Measurements from ENCODE around the gene ZNF398. TPM values are rescaled to one million over a fixed set of nuclear protein-coding genes. Genes with fewer than 3 reads are reported as not detected.
A peak's percentile ranks its signal among the peaks of the same experiment; 100 is the strongest.

The ZNF398 gene
- total and polyA plus RNA-seq, 9 of the 15 experiments (the other 6 are each of a cell fraction or from before 2014, with no cell fraction given) = 4.0 to 18.6 (median 10.4) TPM

DNA sequence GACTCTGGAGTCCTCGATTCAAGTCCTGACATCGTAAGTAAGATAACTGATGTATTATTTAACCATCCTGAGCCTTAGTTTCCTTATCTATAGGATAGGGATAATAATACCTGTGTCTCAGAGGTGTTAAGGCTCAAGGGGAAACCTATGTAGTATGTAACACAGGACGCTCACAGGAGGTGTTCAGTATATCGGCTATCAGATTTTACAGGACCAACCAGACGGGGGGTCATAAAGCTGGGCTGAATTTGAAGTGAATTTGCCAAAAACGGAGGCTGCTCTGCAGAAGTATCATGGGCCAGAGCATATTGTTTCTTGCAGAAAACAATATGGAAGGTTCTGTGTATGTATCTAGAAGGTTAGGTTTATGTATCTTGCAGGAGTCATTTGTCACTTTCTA lies 37.0 kb downstream of the ZNF398 start (continued):
- TF ChIP-seq ZNF445 (CRISPR knock-in tag; IDR thresholded peaks at IDR 0.05; ENCODE audit: low read depth) (no peak), ILF3 (IDR thresholded peaks at IDR 0.05; ENCODE audit: borderline replicate concordance) (peak; percentile 35; the same call in 1 of the 2 replicates), CREM (IDR thresholded peaks at IDR 0.05; ENCODE audit: low read depth) (no peak), JUN (IDR thresholded peaks at IDR 0.05; ENCODE audit: borderline replicate concordance, low read depth, low read length) (no peak), JUN (CRISPR knock-in tag; IDR thresholded peaks at IDR 0.05; ENCODE audit: borderline replicate concordance) (no peak), CHD1 (IDR thresholded peaks at IDR 0.05; ENCODE audit: low read length) (no peak), ZNF121 (CRISPR knock-in tag; conservative IDR thresholded peaks at IDR 0.05) (no peak), TCF7L2 (IDR thresholded peaks at IDR 0.05; ENCODE audit: low read depth, low read length) (no peak), SRSF1 (IDR thresholded peaks at IDR 0.05; ENCODE audit: low read depth, low read length) (no peak), POLR2AphosphoS5 (IDR thresholded peaks at IDR 0.05; ENCODE audit: control insufficient read depth, insufficient read depth, low read depth, low read length) (0 out of 2 replicates have a peak, but pooled peaks have one; percentile 29), IFI16 (CRISPR knock-in tag; IDR thresholded peaks at IDR 0.05) (no peak), SRSF3 (IDR thresholded peaks at IDR 0.05; ENCODE audit: insufficient read depth, low read length) (no peak), PTTG1 (tag; IDR thresholded peaks at IDR 0.05; ENCODE audit: low read depth) (no peak), HIVEP1 (CRISPR knock-in tag; IDR thresholded peaks at IDR 0.05) (no peak), CHD4 (IDR thresholded peaks at IDR 0.05; ENCODE audit: insufficient read depth, insufficient replicate concordance, low read depth, low read length, poor library complexity, severe bottlenecking) (no peak), POU5F1 (IDR thresholded peaks at IDR 0.05; ENCODE audit: borderline replicate concordance, low read depth, low read length, partially characterized antibody) (no peak), EZH2 (IDR thresholded peaks at IDR 0.05; ENCODE audit: borderline replicate concordance, low read depth, low read length) (no peak), TBL1XR1 (IDR thresholded peaks at IDR 0.05; ENCODE audit: low read length in 2 of 2) (no peak), MCM2 (IDR thresholded peaks at IDR 0.05; ENCODE audit: low read depth) (no peak), ZNF12 (CRISPR knock-in tag; IDR thresholded peaks at IDR 0.05) (no peak), ZSCAN32 (CRISPR knock-in tag; IDR thresholded peaks at IDR 0.05) (no peak), HMGN3 (IDR thresholded peaks at IDR 0.05; ENCODE audit: borderline replicate concordance, extremely low read depth, insufficient read length, low read depth, low read length) (no peak), RAD51 (IDR thresholded peaks at IDR 0.05; ENCODE audit: borderline replicate concordance, low read depth) (no peak)
- TF ChIP-seq, protein P1, sequence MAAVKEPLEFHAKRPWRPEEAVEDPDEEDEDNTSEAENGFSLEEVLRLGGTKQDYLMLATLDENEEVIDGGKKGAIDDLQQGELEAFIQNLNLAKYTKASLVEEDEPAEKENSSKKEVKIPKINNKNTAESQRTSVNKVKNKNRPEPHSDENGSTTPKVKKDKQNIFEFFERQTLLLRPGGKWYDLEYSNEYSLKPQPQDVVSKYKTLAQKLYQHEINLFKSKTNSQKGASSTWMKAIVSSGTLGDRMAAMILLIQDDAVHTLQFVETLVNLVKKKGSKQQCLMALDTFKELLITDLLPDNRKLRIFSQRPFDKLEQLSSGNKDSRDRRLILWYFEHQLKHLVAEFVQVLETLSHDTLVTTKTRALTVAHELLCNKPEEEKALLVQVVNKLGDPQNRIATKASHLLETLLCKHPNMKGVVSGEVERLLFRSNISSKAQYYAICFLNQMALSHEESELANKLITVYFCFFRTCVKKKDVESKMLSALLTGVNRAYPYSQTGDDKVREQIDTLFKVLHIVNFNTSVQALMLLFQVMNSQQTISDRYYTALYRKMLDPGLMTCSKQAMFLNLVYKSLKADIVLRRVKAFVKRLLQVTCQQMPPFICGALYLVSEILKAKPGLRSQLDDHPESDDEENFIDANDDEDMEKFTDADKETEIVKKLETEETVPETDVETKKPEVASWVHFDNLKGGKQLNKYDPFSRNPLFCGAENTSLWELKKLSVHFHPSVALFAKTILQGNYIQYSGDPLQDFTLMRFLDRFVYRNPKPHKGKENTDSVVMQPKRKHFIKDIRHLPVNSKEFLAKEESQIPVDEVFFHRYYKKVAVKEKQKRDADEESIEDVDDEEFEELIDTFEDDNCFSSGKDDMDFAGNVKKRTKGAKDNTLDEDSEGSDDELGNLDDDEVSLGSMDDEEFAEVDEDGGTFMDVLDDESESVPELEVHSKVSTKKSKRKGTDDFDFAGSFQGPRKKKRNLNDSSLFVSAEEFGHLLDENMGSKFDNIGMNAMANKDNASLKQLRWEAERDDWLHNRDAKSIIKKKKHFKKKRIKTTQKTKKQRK (IDR thresholded peaks at IDR 0.05; ENCODE audit: borderline replicate concordance, low read depth, low read length) = no peak

Measured in K562 (cell line).